ENCODE data around the gene TMEM50B. TPM values are rescaled to one million over a fixed set of nuclear protein-coding genes. Genes with fewer than 3 reads are reported as not detected.
"Not testable (repeated sequence)": the region's sequence is repeated elsewhere in the genome, so short reads cannot be mapped to it uniquely, and the experiment has no call there.

TMEM50B gene
- polyA plus RNA-seq, 6 donors from 2014 or later = 35.5 to 46.2 (median 40.6) TPM

- H3K4me3 Mint-ChIP-seq; DNase-seq; H3K9me3 Mint-ChIP-seq; H3K36me3 Mint-ChIP-seq; ATAC-seq (ENCODE audit: low read depth in 2 of 2); H3K27ac Mint-ChIP-seq; H3K27me3 Mint-ChIP-seq: not testable (repeated sequence)
- H3K4me1 Mint-ChIP-seq = peaks cover 0 to 24% (median 10%) of the 10 kb centered on the region in 3 donors
Measured at GRCh38 chr21:33469183-33469582, 10.6 kb downstream of the TMEM50B start.

- ATAC-seq (ENCODE audit: low read depth in 2 of 2) (no peak), DNase-seq (no peak)
- Mint-ChIP-seq H3K36me3 (peaks cover 0 to 11% of the 10 kb centered on the region in 2 donors), H3K4me3 (no peak overlapping the region), H3K4me1 (no peaks in the 10 kb centered on the region), H3K27ac (no peak overlapping the region), H3K9me3 (no peaks in the 10 kb centered on the region), H3K27me3 (no peaks in the 10 kb centered on the region)
Measured at GRCh38 chr21:33461538-33462250, 18.1 kb downstream of the TMEM50B start.

- Mint-ChIP-seq H3K4me1 (no peaks in the 10 kb centered on the region), H3K27me3 (no peaks in the 10 kb centered on the region), H3K27ac (no peak overlapping the region), H3K36me3 (peaks cover 0 to 8% of the 10 kb centered on the region in 2 donors), H3K4me3 (no peak overlapping the region), H3K9me3 (no peaks in the 10 kb centered on the region)
- ATAC-seq (ENCODE audit: low read depth in 2 of 2) = no peak
- no peak for DNase-seq
Measured at GRCh38 chr21:33458861-33459260, 20.9 kb downstream of the TMEM50B start.

- Mint-ChIP-seq H3K27me3 (no peaks in the 10 kb centered on the region), H3K9me3 (peaks cover 0 to 2% (median 0%) of the 10 kb centered on the region in 7 donors), H3K4me1 (no peaks in the 10 kb centered on the region), H3K36me3 (peaks cover 8 to 18% of the 10 kb centered on the region in 2 donors), H3K27ac (no peak overlapping the region), H3K4me3 (no peak overlapping the region)
- no peak for DNase-seq
- ATAC-seq (ENCODE audit: low read depth in 2 of 2) = no peak
Measured at GRCh38 chr21:33455686-33456446, 23.9 kb downstream of the TMEM50B start.

GRCh38 chr21:33452362-33452761 is 27.4 kb downstream of the TMEM50B start:
- Mint-ChIP-seq H3K9me3 (peaks cover 0 to 2% (median 0%) of the 10 kb centered on the region in 7 donors), H3K36me3 (peaks cover 0 to 18% of the 10 kb centered on the region in 2 donors), H3K27me3 (no peaks in the 10 kb centered on the region), H3K4me3 (no peak overlapping the region), H3K27ac (peak overlapping the region in 4 of 6 donors; percentile 1 to 73 (median 17)), H3K4me1 (no peaks in the 10 kb centered on the region)
- DNase-seq (no peak), ATAC-seq (ENCODE audit: low read depth in 2 of 2) (no peak)

- no peaks in the 10 kb centered on the region for H3K27me3 Mint-ChIP-seq
- ATAC-seq (ENCODE audit: low read depth in 2 of 2) (no peak), DNase-seq (no peak)
- peaks cover 0 to 2% (median 0%) of the 10 kb centered on the region in 7 donors for H3K9me3 Mint-ChIP-seq
- H3K36me3 Mint-ChIP-seq = peaks cover 0 to 18% of the 10 kb centered on the region in 2 donors
- H3K4me1 Mint-ChIP-seq = no peaks in the 10 kb centered on the region
- H3K4me3 Mint-ChIP-seq = no peak overlapping the region
- peak overlapping the region in 4 of 6 donors; percentile 5 to 29 (median 14) for H3K27ac Mint-ChIP-seq
Measured at GRCh38 chr21:33451634-33452071, 28.1 kb downstream of the TMEM50B start.

GRCh38 chr21:33449616-33450015 is 30.2 kb downstream of the TMEM50B start:
- DNase-seq = no peak
- H3K4me3 Mint-ChIP-seq = no peak overlapping the region
- H3K4me1 Mint-ChIP-seq = peaks cover 4 to 8% (median 8%) of the 10 kb centered on the region in 3 donors
- no peaks in the 10 kb centered on the region for H3K27me3 Mint-ChIP-seq
- peaks cover 0 to 18% of the 10 kb centered on the region in 2 donors for H3K36me3 Mint-ChIP-seq
- peaks cover 0 to 2% (median 0%) of the 10 kb centered on the region in 7 donors for H3K9me3 Mint-ChIP-seq
- ATAC-seq (ENCODE audit: low read depth in 2 of 2) = no peak
- peak overlapping the region in 1 of 6 donors; percentile 72 for H3K27ac Mint-ChIP-seq

- not testable (repeated sequence) for H3K27me3 Mint-ChIP-seq; DNase-seq; ATAC-seq (ENCODE audit: low read depth in 2 of 2); H3K4me3 Mint-ChIP-seq; H3K36me3 Mint-ChIP-seq; H3K9me3 Mint-ChIP-seq; H3K27ac Mint-ChIP-seq
- H3K4me1 Mint-ChIP-seq = peaks cover 21 to 38% (median 38%) of the 10 kb centered on the region in 3 donors
Measured at GRCh38 chr21:33446620-33447019, 33.2 kb downstream of the TMEM50B start.

- H3K4me1 Mint-ChIP-seq = peaks cover 29 to 54% (median 49%) of the 10 kb centered on the region in 3 donors
- H3K9me3 Mint-ChIP-seq = no peaks in the 10 kb centered on the region
- ATAC-seq (ENCODE audit: low read depth in 2 of 2) = no peak
- no peaks in the 10 kb centered on the region for H3K27me3 Mint-ChIP-seq
- peak overlapping the region in 2 of 8 donors; percentile 10 to 57 for H3K4me3 Mint-ChIP-seq
- no peaks in the 10 kb centered on the region for H3K36me3 Mint-ChIP-seq
- H3K27ac Mint-ChIP-seq = peak overlapping the region in 5 of 6 donors; percentile 21 to 86 (median 76)
- no peak for DNase-seq
Measured at GRCh38 chr21:33444499-33444898, 35.3 kb downstream of the TMEM50B start.

GRCh38 chr21:33443194-33443593 is 36.6 kb downstream of the TMEM50B start:
- ATAC-seq (ENCODE audit: low read depth in 2 of 2) = no peak
- Mint-ChIP-seq H3K27me3 (no peaks in the 10 kb centered on the region), H3K4me1 (peaks cover 34 to 59% (median 55%) of the 10 kb centered on the region in 3 donors), H3K9me3 (no peaks in the 10 kb centered on the region), H3K36me3 (peaks cover 4 to 6% of the 10 kb centered on the region in 2 donors), H3K4me3 (peak overlapping the region in 4 of 8 donors; percentile 7 to 39 (median 20)), H3K27ac (peak overlapping the region; percentile 15 to 97 (median 88))
- no peak for DNase-seq

- ATAC-seq (ENCODE audit: low read depth in 2 of 2) = peak; percentile 71 to 76
- H3K4me1 Mint-ChIP-seq = peaks cover 38 to 74% (median 69%) of the 10 kb centered on the region in 3 donors
Measured at GRCh38 chr21:33441489-33442477, 38.0 kb downstream of the TMEM50B start.

GRCh38 chr21:33437140-33437539 is 42.6 kb downstream of the TMEM50B start:
- H3K27me3 Mint-ChIP-seq = no peaks in the 10 kb centered on the region
- DNase-seq = no peak
- peaks cover 24 to 27% of the 10 kb centered on the region in 2 donors for H3K36me3 Mint-ChIP-seq
- no peaks in the 10 kb centered on the region for H3K9me3 Mint-ChIP-seq
- peak overlapping the region in 2 of 8 donors; percentile 17 to 51 for H3K4me3 Mint-ChIP-seq
- ATAC-seq (ENCODE audit: low read depth in 2 of 2) = no peak
- H3K4me1 Mint-ChIP-seq = peaks cover 45 to 78% (median 66%) of the 10 kb centered on the region in 3 donors
- H3K27ac Mint-ChIP-seq = peak overlapping the region in 5 of 6 donors; percentile 72 to 94 (median 84)

More at GRCh38 chr21:33441489-33442477, 38.0 kb downstream of the TMEM50B start:
- Mint-ChIP-seq H3K27ac (peak overlapping the region; percentile 75 to 97 (median 94)), H3K27me3 (no peaks in the 10 kb centered on the region), H3K4me3 (peak overlapping the region; percentile 35 to 85 (median 65)), H3K36me3 (peaks cover 4 to 6% of the 10 kb centered on the region in 2 donors), H3K9me3 (no peaks in the 10 kb centered on the region)
- DNase-seq = peak; percentile 61

Data from naive B cell (primary cell).